ENCODE data around the gene POU5F1.
"Not testable (repeated sequence)": the region's sequence is repeated elsewhere in the genome, so short reads cannot be mapped to it uniquely, and the experiment has no call there.

DNA sequence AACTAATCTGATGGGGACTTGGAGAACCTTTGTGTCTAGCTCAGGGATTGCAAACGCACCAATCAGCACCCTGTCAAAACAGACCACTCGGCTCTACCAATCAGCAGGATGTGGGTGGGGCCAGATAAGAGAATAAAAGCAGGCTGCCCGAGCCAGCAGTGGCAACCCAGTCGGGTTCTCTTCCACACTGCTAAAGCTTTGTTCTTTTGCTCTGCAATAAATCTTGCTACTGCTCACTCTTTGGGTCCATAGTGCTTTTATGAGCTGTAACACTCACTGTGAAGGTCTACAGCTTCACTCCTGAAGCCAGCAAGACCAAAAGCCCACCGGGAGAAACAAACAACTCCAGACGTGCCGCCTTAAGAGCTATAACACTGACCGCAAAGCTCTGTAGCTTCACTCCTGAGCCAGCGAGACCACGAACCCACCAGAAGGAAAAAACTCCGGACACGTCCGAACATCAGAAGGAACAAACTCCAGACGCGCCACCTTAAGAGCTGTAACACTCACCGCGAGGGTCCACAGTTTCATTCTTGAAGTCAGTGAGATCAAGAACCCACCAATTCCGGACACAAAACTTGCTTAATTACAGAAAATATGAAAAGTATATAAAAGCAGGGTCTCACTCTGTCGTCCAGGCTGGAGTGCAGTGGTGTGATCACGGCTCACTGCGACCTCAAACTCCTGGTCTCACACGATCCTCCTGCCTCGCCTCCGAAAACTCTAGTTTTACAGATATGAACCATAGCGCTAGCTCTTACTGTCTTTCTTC, 26.0 kb upstream of the POU5F1 start:
- not testable (repeated sequence) for TF ChIP-seq POLR2A (IDR thresholded peaks at IDR 0.05)
- TF ChIP-seq, protein P1, sequence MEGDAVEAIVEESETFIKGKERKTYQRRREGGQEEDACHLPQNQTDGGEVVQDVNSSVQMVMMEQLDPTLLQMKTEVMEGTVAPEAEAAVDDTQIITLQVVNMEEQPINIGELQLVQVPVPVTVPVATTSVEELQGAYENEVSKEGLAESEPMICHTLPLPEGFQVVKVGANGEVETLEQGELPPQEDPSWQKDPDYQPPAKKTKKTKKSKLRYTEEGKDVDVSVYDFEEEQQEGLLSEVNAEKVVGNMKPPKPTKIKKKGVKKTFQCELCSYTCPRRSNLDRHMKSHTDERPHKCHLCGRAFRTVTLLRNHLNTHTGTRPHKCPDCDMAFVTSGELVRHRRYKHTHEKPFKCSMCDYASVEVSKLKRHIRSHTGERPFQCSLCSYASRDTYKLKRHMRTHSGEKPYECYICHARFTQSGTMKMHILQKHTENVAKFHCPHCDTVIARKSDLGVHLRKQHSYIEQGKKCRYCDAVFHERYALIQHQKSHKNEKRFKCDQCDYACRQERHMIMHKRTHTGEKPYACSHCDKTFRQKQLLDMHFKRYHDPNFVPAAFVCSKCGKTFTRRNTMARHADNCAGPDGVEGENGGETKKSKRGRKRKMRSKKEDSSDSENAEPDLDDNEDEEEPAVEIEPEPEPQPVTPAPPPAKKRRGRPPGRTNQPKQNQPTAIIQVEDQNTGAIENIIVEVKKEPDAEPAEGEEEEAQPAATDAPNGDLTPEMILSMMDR (IDR thresholded peaks at IDR 0.05): not testable (repeated sequence)
